H1 (cell line): ENCODE measurements around the gene GPR176. TPM values are rescaled to one million over a fixed set of nuclear protein-coding genes. Genes with fewer than 3 reads are reported as not detected.
A peak's percentile ranks its signal among the peaks of the same experiment; 100 is the strongest.

Experiments used
- ATF3 ChIP-seq: IDR thresholded peaks from 2 replicates; pipeline ENCODE4 v1.6.1; 2011; ENCODE audit warnings: low read depth, mild to moderate bottlenecking, low read length; ENCODE audit not compliant: insufficient read depth
- CHD7 ChIP-seq: fragments of 300-600 bp; sonication (generic); IDR thresholded peaks from 2 replicates; pipeline ENCODE4 v1.7.1; 2012; ENCODE audit warnings: low read length, moderate library complexity, mild to moderate bottlenecking, inconsistent platforms; ENCODE audit not compliant: insufficient replicate concordance
- EP300 ChIP-seq, 2 experiments: IDR thresholded peaks; 1 replicate in 1 of 2; 2 replicates in 1 of 2; pipeline ENCODE4 v1.6.1; 2011 to 2012; ENCODE audit warnings: low read depth in 2 of 2, low read length in 2 of 2, mild to moderate bottlenecking in 2 of 2, borderline replicate concordance in 1 of 2, inconsistent platforms in 1 of 2, moderate library complexity in 1 of 2
- GTF2F1 ChIP-seq: IDR thresholded peaks from 2 replicates; pipeline ENCODE4 v1.6.1; 2012; ENCODE audit warnings: low read depth, low read length, improper control_type of control experiment, borderline replicate concordance
- MAFK ChIP-seq: IDR thresholded peaks from 2 replicates; pipeline ENCODE4 v1.6.1; 2012; ENCODE audit warnings: low read depth, mild to moderate bottlenecking, improper control_type of control experiment, low read length
- NANOG ChIP-seq: IDR thresholded peaks from 2 replicates; pipeline ENCODE4 v1.6.1; 2011; ENCODE audit warnings: low read length, low read depth, mild to moderate bottlenecking, inconsistent platforms; ENCODE audit not compliant: insufficient read depth, poor library complexity, severe bottlenecking
- SAP30 ChIP-seq: fragments of 300-600 bp; sonication (generic); IDR thresholded peaks from 2 replicates; pipeline ENCODE4 v1.7.1; 2012; ENCODE audit warnings: low read length, moderate library complexity, mild to moderate bottlenecking, inconsistent platforms; ENCODE audit not compliant: insufficient read depth, insufficient replicate concordance
- TCF12 ChIP-seq: IDR thresholded peaks from 2 replicates; pipeline ENCODE4 v1.6.1; 2011; ENCODE audit warnings: low read depth, mild to moderate bottlenecking, low read length
- polyA plus RNA-seq, 7 experiments: library from polyadenylated mRNA; depleted of rRNA in 3 of 7; stranded (reverse) in 5 of 7; unstranded in 2 of 7; fragments of >200 nt in 5 of 7; fragments of 200-250 nt in 2 of 7; gene quantifications; 1 replicate in 5 of 7; 2 replicates in 1 of 7; 4 replicates in 1 of 7; pipeline versions ENCODE4 v1.2.1 to v1.2.3, GENCODE V29; 2011 to 2013; ENCODE audit warnings: missing spikeins in 2 of 7, mixed read lengths in 2 of 7
- total RNA-seq: library from RNA; stranded (reverse); fragmentation: NEBNext Ultra II Directional; extraction: Animal tissue kit (Norgen Biotek cat#: 25700); gene quantifications from 2 replicates; pipeline ENCODE4 v1.2.1, GENCODE V29; 2021

Gene GPR176
- total and polyA plus RNA-seq, 2 of the 8 experiments (the other 6 are each of a cell fraction or from before 2014, with no cell fraction given): 190 to 281 TPM

- TF ChIP-seq MAFK (no peak), GTF2F1 (peak; percentile 76; the same call in 1 of the 2 replicates), SAP30 (peak; percentile 62), ATF3 (no peak), CHD7 (no peak), NANOG (no peak), TCF12 (no peak), EP300 (IDR thresholded peaks at IDR 0.05; ENCODE audit: borderline replicate concordance in 1 of 2, low read depth in 2 of 2, low read length in 2 of 2) (peak in 1 of 2 experiments; percentile 96; a peak in 2 of 3 replicates)
Observed at GRCh38 chr15:39782441-39783138, 137.5 kb downstream of the GPR176 start, which contains the start of gene FSIP1 (continued).
